GM21423 (cell line): Measurements from ENCODE around the gene PSTK.

ENCODE experiments used
- ATAC-seq: cut with Tn5 transposase; IDR thresholded peaks from one replicate; pipeline ENCODE4 v1.9.1; 2021; ENCODE audit warnings: mild to moderate bottlenecking, moderate library complexity; ENCODE audit not compliant: unreplicated experiment

PSTK gene

GRCh38 chr10:122980209-122981065 lies at the start of gene PSTK:
PSTK (plus strand) TSS chr10:122980401; CDS start chr10:122980480, 79 bp downstream.
- peak; percentile 98 for ATAC-seq

DNA sequence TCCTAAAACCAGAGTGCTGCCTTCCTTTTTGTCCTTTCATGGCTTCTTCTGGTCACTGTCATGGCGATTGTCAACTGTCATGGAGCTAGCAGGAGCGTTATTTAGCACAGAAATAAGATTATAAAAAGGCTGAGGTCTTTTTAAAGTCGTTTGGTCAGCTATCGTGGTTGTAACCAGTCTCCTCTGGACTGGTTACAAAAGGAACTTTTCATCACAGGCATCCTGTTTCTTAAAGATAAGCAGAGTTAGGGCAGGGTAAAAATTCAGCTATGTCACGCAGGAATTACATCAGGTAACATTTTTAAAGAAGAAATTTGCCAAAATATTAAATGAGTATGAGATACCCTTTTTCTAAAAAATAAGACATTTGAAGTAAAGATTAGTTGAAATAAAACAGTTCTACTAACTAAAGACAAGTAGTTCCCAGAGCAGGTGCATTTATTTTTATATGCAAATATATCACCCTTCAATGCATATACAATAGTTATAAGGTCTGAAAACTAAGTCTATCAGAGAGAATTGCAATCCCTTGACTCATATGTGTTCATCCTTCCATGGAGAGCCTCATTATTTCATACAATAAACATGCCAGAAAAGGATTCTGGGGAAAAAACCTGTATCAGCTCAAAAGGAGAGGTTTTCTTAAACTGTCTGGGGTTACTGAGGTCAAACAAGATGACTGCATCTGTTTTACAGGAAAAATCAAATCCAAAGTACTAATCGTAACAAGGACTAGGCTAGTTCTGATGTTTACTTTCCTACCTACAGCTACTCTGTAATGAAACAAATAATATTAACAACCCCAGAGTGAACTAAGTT lies 48.9 kb upstream of the PSTK start:
- ATAC-seq, result no peak

GRCh38 chr10:122939133-122939855 lies 40.9 kb upstream of the PSTK start:
- ATAC-seq, result no peak

DNA sequence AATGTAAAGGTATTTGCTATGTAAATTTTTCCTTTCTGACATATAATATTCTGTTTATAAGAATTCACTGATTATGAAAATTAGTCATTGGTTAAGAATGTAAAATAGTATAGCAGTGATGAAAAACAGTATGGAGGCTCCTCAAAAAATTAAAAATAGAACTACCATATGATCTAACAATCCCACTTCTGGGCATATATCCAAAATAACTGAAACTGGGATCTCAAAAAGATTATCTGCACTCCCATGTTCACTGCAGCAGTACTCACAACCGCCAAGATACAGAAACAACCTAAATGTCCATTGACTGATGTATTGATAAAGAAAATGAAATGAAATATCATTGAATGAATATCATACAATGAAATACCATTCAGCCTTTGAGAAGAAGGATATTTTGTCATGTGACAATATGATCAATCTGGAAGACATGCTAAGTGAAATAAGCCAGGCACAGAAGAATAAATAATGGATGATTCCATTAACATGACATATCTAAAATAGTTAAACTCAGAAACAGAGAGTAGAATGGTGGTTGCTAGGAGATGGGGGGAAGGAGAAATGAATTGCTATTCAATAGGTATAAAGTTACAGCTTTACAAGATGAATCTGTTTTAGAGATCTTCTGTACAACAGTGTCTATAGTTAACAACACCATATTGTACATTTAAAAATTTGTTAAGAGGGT lies 40.2 kb upstream of the PSTK start:
- no peak for ATAC-seq

GRCh38 chr10:122949296-122949695 lies 30.9 kb upstream of the PSTK start:
- ATAC-seq, result no peak

- ATAC-seq, result peak; percentile 97
Observed at GRCh38 chr10:122953902-122954730, 26.1 kb upstream of the PSTK start, which contains the start of gene C10orf88. C10orf88 (minus strand) TSS chr10:122954227; CDS start chr10:122954178, 49 bp downstream.

- no peak for ATAC-seq
Observed at GRCh38 chr10:122954731-122955050, 25.5 kb upstream of the PSTK start.

DNA sequence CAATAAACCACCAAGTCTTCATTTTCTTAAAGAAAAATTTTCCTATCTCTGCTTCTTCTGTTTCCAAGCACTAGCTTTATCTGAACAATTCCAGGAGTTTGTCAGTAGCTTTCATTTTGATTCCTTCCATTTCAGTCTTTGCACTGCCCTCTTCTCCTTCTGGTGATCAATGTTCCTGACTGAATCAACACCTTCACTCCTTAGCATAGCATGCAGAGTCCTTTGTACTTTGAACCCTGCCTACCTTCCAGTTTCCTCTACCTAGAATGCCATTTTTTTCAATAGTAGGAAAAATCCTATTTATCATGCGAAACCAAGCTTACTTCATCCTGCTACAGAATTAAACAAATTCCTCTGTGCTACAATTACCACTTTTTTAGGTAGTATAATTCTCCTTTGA lies 24.3 kb upstream of the PSTK start:
- no peak for ATAC-seq

GRCh38 chr10:122957474-122957873 lies 22.7 kb upstream of the PSTK start:
- no peak for ATAC-seq

DNA sequence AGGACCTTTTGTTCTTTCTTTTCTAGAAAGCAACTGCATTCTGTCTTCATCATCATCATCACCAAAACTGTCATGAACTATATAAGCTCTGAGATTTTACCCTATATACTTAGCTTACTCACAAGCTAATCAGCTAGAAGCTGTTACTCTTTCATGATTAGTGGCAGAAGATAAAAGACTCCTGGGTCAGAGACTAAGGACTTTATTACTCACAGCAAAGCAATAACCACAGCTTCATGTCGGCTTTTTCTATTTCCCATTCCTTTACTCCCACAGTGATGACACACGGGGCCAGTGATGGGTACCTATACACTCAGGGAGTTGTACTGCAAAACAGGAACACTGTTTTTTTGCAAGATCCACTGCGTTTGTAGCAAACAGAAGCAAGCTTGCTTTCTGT lies 17.8 kb upstream of the PSTK start:
- no peak for ATAC-seq

DNA sequence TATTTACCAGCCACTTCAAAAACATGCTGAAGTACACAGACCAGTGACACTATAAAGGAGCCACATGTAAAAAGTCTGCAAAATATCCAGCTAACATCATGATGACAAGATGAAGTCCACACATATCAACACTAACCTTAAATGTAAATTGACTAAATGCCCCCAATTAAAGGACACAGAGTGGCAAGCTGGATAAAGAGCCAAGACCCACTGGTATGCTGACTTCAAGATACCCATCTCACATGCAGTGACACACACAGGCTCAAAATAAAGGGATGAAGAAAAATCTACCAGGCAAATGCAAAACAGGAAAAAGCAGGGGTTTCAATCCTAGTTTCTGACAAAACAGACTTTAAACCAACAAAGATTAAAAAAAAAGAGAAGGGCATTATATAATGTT lies 13.3 kb upstream of the PSTK start:
- ATAC-seq, result no peak

DNA sequence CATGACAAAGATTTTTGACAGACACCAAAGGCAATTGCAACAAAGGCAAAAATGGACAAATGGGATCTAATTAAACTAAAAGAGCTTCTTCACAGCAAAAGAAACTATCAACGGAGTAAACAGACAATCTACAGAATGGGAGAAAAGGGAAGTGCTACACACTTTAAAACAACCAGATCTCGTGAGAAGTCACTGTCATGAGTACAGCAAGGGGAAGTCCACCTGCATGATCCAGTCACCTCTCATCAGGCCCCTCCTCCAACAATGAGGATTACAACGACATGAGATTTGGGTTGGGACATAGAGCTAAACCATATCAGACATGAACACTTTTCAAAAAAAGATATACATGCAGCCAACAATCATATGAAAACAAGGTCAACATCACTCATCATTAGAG lies 11.5 kb upstream of the PSTK start:
- no peak for ATAC-seq

- no peak for ATAC-seq
Observed at GRCh38 chr10:122974023-122974422, 6.2 kb upstream of the PSTK start.

DNA sequence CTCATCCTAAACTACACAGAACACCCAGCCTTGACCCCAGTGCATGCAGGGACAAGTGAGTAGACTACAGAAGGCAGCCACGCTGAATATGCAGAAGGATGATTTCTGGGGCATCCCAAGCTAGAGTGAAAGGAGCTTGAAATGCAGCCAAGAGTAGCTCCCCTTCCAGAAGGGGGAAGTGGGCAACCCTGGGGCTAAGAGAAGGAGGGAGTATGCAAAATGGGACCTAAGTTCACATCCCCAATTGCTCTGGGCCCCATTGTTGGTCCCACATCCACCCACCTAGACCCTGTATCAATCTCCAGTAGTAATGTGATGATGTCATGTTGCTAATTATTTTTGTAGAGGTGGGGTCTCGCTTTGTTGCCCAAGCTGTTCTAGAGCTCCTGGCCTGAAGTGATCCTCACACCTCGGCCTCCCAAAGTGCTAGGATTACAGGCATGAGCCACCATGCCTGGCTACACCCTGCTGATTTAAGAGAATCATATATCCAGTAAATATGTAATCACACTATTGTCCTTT lies 5.6 kb upstream of the PSTK start:
- ATAC-seq, result no peak

- no peak for ATAC-seq
Observed at GRCh38 chr10:122981066-122981464, 864 bp downstream of the PSTK start.

GRCh38 chr10:122983898-122984297 lies 3.7 kb downstream of the PSTK start:
- no peak for ATAC-seq

- ATAC-seq, result no peak
Observed at GRCh38 chr10:122984708-122985107, 4.5 kb downstream of the PSTK start.

GRCh38 chr10:122986335-122986734 lies 6.1 kb downstream of the PSTK start:
- ATAC-seq, result no peak

- ATAC-seq, result no peak
Observed at GRCh38 chr10:122988501-122988900, 8.3 kb downstream of the PSTK start.

GRCh38 chr10:122990278-122990677 lies 10.1 kb downstream of the PSTK start:
- ATAC-seq, result no peak
